ENCODE results near the gene LTA4H.
A peak's percentile ranks its signal among the peaks of the same experiment; 100 is the strongest.

Gene LTA4H

GRCh38 chr12:96034621-96035282 is 635 bp downstream of the LTA4H start:
- DNase-seq (ENCODE audit: low read depth in 3 of 3) = peak in 1 of 3 experiments; percentile 12

GRCh38 chr12:96033549-96034389 is 1.6 kb downstream of the LTA4H start:
- no peak for DNase-seq (ENCODE audit: low read depth in 3 of 3)

GRCh38 chr12:96029826-96030225 is 5.6 kb downstream of the LTA4H start:
- no peak for DNase-seq (ENCODE audit: low read depth in 3 of 3)

- DNase-seq (ENCODE audit: low read depth in 3 of 3) = no peak
Measured at GRCh38 chr12:96028538-96028937, 6.8 kb downstream of the LTA4H start.

- DNase-seq (ENCODE audit: low read depth in 3 of 3) = no peak
Measured at GRCh38 chr12:96026331-96026730, 9.1 kb downstream of the LTA4H start.

- no peak for DNase-seq (ENCODE audit: low read depth in 3 of 3)
Measured at GRCh38 chr12:96025518-96025917, 9.9 kb downstream of the LTA4H start.

- DNase-seq (ENCODE audit: low read depth in 3 of 3) = no peak
Measured at GRCh38 chr12:96020314-96021003, 14.9 kb downstream of the LTA4H start.

GRCh38 chr12:96015672-96016071 is 19.7 kb downstream of the LTA4H start:
- no peak for DNase-seq (ENCODE audit: low read depth in 3 of 3)

GRCh38 chr12:96014943-96015599 is 20.3 kb downstream of the LTA4H start:
- no peak for DNase-seq (ENCODE audit: low read depth in 3 of 3)

- no peak for DNase-seq (ENCODE audit: low read depth in 3 of 3)
Measured at GRCh38 chr12:96007729-96008128, 27.7 kb downstream of the LTA4H start.

GRCh38 chr12:96006727-96007126 is 28.7 kb downstream of the LTA4H start:
- no peak for DNase-seq (ENCODE audit: low read depth in 3 of 3)

GRCh38 chr12:96000858-96001257 is 34.5 kb downstream of the LTA4H start:
- DNase-seq (ENCODE audit: low read depth in 3 of 3) = no peak

- no peak for DNase-seq (ENCODE audit: low read depth in 3 of 3)
Measured at GRCh38 chr12:95999484-95999883, 35.9 kb downstream of the LTA4H start.

- DNase-seq (ENCODE audit: low read depth in 3 of 3) = peak in 2 of 3 experiments; percentile 5 to 18
Measured at GRCh38 chr12:95998611-95999286, 36.6 kb downstream of the LTA4H start.

- no peak for DNase-seq (ENCODE audit: low read depth in 3 of 3)
Measured at GRCh38 chr12:95997911-95998510, 37.4 kb downstream of the LTA4H start.

- no peak for DNase-seq (ENCODE audit: low read depth in 3 of 3)
Measured at GRCh38 chr12:95997276-95997675, 38.1 kb downstream of the LTA4H start.

- DNase-seq (ENCODE audit: low read depth in 3 of 3) = no peak
Measured at GRCh38 chr12:95996034-95996658, 39.2 kb downstream of the LTA4H start, which contains the start of gene HAL. TSS of gene HAL (minus strand) at chr12:95996344. CDS start at chr12:95995910, 434 bp downstream.

GRCh38 chr12:95995238-95996031 is 40.0 kb downstream of the LTA4H start:
- DNase-seq (ENCODE audit: low read depth in 3 of 3) = no peak

GRCh38 chr12:95994476-95994875 is 40.9 kb downstream of the LTA4H start:
- no peak for DNase-seq (ENCODE audit: low read depth in 3 of 3)

GRCh38 chr12:95993907-95994306 is 41.5 kb downstream of the LTA4H start:
- DNase-seq (ENCODE audit: low read depth in 3 of 3) = no peak

Data from stimulated activated CD4-positive, alpha-beta T cell treated with anti-CD3 and anti-CD28 coated beads, TNF-alpha, amount 100 ng/mL, for 24 hours (primary cell).